Stimulated activated CD8-positive, alpha-beta memory T cell treated with anti-CD3 and anti-CD28 coated beads, Interleukin-7, amount 100 ng/mL, for 4 hours (primary cell): ENCODE measurements around the gene MAPK8IP2.
"Not testable (repeated sequence)": the region's sequence is repeated elsewhere in the genome, so short reads cannot be mapped to it uniquely, and the experiment has no call there.

Experiments used
- DNase-seq, 2 donors: peaks; one replicate each; pipeline ENCODE4 v3.0.0-alpha.2; 2020; ENCODE audit warnings: low read depth in 2 of 2

MAPK8IP2 gene

GRCh38 chr22:50635591-50635990, 35.0 kb downstream of the MAPK8IP2 start:
- DNase-seq: no peak

- not testable (repeated sequence) for DNase-seq
Observed at GRCh38 chr22:50640296-50640695, 39.7 kb downstream of the MAPK8IP2 start.

DNA sequence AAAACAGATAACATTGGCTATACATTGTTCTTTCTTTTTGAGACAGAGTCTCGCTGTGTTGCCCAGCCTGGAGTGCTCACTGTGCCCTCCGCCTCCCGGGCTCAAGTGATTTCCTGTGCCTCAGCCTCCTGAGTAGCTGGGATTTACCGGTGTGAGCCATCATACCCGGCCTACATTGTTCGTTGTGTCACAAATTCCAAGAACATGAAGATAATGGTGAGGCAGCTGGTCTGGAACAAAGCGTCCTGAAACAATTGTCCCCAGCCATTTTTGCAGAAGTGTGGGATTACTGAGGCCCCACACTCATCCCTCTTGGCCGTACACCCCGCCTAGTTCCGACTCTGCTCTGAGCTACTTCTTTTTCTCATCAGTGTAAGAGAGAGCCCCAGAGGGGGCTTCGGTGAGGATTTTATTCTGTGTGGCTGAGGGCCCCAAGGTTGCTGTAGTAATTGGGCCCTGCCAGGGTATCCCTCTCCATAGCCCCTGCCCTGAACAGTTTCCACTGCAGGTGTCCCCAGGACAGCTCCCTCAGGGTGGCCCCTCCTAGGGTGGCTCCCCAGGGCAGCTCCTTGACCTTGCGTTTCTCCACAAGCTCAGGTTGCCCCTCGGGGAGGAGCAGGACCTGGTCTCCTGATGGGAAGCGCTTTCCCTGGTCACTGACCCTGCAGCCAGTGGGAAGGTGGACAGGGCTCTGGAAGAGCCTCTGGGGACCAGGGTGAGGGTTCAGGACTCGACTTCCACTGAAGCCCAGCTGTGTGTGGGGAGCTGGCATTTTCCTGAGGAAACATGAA, 40.5 kb downstream of the MAPK8IP2 start:
- DNase-seq: no peak

GRCh38 chr22:50641696-50642607, 41.4 kb downstream of the MAPK8IP2 start:
- no peak for DNase-seq

- not testable (repeated sequence) for DNase-seq
Observed at GRCh38 chr22:50643021-50643820, 42.6 kb downstream of the MAPK8IP2 start.

DNA sequence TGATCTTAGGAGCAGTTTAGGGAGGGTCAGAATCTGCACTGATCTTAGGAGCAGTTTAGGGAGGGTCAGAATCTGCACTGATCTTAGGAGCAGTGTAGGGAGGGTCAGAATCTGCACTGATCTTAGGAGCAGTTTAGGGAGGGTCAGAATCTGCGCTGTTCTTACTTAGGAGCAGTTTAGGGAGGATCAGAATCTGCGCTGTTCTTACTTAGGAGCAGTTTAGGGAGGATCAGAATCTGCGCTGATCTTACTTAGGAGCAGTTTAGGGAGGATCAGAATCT, 43.2 kb downstream of the MAPK8IP2 start:
- not testable (repeated sequence) for DNase-seq

DNA sequence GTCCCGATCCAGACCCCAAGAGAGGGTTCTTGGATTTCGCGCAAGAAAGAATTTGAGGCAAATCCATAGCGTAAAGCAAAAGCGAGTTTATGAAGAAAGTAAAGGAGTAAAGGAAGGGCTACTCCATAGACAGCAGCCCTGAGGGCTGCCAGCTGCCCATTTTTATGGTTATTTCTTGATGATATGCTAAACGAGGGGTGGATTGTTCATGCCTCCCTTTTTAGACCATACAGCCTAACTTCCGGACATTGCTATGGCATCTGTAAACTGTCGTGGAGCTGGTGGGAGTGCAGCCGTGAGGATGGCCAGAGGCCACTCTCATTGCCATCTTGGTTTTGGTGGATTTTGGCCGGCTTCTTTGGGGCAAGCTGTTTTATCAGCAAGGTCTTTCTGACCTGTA, 52.7 kb downstream of the MAPK8IP2 start:
- DNase-seq: no peak

DNA sequence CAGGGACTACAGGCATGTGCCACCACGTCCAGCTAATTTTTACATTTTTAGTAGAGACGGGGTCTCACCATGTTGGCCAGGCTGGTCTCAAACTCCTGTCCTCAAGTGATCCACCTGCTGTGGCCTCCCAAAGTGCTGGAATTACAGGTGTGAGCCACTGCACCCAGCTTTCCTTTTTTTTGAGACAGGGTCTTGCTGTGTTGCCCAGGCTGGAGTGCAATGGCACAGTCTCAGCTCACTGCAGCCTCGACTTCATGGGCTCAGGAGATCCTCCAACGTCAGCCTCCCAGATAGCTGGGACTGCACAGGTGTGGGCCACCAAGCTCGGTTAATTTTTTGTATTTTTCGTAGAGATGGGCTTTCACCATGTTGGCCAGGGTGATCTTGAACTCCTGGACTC, 54.1 kb downstream of the MAPK8IP2 start:
- DNase-seq: not testable (repeated sequence)

DNA sequence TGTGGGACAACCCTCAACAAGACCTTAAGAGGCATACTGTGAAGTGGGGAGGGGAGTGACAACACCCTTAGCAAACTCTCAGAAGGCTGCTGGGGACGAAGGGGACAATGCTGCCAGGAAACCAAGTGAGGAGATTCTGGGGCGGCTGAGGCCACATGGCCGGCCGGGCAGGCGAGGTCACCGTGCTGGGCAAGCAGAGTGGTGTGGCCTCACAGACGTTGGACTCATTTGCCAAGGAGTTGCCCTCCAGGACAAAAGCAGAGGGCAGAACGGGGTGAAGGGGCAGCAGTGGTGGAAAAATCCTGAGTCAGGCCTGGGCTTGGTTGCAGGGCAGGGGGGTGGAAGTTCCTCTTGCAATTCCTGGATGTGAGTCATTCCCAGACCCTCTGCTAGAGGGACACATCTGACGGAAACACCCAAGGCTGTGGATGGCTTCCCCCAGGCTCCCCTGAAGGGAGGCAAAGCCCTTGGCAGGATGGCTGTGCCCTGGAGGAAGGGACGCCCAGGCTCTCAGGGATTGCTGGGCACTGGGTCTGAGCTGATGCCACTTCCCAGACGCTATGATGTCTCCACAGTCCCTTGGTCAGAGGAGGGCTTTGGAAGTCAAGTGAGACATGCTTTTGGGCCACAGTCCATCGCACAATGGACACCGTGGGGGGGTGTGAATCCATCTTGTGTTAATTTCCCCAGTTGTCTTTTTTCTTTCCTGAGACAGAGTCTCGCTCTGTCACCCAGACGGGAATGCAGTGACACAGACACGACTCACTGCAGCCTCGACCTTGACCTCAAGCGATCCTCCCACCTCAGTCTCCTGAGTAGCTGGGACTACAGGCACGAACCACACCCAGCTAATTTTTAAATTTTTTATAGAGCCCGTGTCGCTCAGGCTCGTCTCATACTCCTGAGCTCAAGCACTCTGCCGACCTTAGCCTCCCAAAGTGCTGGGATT, 55.8 kb downstream of the MAPK8IP2 start:
- no peak for DNase-seq

GRCh38 chr22:50657925-50658324, 57.3 kb downstream of the MAPK8IP2 start:
- no peak for DNase-seq

DNA sequence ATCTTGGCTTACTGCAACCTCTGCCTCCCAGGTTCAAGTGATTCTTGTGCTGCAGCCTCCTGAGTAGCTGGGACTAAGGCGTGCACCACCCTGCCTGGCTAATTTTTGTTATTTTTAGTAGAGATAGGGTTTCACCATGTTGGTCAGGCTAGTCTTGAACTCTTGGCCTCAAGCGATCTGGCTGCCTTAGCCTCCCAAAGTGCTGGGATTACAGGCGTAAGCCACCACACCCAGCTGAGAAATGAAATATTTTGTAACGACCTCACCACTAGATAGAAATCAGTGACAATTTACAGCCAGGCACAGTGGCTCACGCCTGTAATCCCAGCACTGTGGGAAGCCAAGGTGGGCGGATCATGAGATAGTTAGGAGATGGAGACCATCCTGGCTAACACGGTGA, 59.1 kb downstream of the MAPK8IP2 start:
- not testable (repeated sequence) for DNase-seq

DNA sequence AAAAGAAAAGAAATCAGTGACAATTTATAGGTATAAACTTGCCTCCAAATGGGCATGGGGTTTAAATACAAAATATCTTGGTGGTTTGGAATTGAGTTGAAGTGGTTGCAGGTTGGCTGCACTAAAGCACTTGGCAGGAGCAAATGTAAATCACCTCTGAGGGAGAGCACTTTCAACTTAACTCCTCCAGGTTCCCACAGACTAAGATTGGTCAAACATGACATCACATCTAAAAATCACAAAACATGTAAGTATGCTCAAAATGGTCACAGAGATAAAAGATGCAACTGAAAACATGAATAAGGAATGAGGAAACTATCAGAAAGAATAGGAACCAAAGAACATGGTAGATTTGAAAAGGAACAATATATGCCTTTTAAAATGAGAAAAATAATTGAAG, 59.7 kb downstream of the MAPK8IP2 start:
- DNase-seq: no peak
